ENCODE measurements around the gene SYCE3.
"Not testable (repeated sequence)": the region's sequence is repeated elsewhere in the genome, so short reads cannot be mapped to it uniquely, and the experiment has no call there.

Gene SYCE3

DNA sequence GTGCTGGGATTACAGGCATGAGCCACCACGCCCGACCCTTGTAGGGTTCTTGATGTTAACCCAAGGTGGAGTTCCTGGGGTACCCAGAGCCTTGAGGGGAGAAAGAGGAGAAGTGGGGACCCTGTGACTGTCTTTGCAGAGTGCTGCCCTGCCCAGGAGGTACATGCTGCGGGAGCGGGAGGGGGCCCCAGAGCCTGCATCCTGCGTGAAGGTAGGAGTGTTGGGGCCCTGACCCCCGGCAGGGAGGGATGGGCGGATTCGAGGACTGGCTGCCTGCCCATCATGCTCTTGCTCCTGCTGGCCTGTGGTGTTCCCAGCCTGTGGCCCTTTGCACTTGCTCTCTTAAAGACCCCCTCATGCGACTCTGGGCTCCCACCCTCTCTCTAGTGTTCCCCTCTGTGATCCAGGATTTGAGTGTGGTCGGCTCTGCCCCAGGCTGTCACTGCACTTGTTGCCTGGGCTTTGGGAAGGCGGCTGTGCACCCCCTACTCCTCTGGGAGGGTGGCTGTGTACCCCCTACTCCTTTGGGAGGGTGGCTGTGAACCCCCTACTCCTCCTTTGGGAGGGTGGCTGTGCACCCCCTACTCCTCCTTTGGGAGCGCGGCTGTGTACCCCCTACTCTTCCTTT is 41.8 kb downstream of the SYCE3 start:
- no peak overlapping the region for H3K27ac ChIP-seq (ENCODE audit: low read length)
- H3K36me3 ChIP-seq (ENCODE audit: insufficient read depth, low read depth, low read length): peaks cover 73% of the 10 kb centered on the region
- no peaks in the 10 kb centered on the region for H3K4me1 ChIP-seq (ENCODE audit: insufficient read depth, low read length)
- H3K9me3 ChIP-seq (ENCODE audit: insufficient read depth, low read depth, low read length): no peaks in the 10 kb centered on the region
- no peak overlapping the region for H3K9ac ChIP-seq (ENCODE audit: low read depth, low read length)
- no peak overlapping the region for H3K4me3 ChIP-seq (ENCODE audit: low read length)
- H3K27me3 ChIP-seq (ENCODE audit: insufficient read depth, low read length): no peaks in the 10 kb centered on the region

DNA sequence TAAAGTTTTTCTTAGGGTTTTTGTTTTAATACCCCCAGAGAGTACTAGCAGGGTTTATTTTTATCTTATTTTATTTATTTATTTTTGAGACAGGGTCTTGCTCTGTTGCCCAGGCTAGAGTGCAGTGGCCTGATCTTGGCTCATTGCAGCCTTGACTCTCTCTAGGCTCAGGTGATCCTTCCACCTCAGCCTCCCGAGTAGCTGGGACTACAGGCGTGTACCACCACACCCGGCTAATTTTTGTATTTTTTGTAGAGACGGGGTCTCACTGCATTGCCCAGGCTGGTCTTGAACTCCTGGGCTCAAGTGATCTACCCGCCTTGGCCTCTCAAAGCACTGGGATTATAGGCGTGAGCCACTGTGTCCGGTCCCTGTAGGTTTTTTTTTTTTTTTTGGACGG is 42.5 kb downstream of the SYCE3 start:
- H3K4me1 ChIP-seq (ENCODE audit: insufficient read depth, low read length); H3K27ac ChIP-seq (ENCODE audit: low read length); H3K4me3 ChIP-seq (ENCODE audit: low read length); H3K9ac ChIP-seq (ENCODE audit: low read depth, low read length); H3K27me3 ChIP-seq (ENCODE audit: insufficient read depth, low read length); H3K9me3 ChIP-seq (ENCODE audit: insufficient read depth, low read depth, low read length): not testable (repeated sequence)
- H3K36me3 ChIP-seq (ENCODE audit: insufficient read depth, low read depth, low read length): peaks cover 73% of the 10 kb centered on the region

DNA sequence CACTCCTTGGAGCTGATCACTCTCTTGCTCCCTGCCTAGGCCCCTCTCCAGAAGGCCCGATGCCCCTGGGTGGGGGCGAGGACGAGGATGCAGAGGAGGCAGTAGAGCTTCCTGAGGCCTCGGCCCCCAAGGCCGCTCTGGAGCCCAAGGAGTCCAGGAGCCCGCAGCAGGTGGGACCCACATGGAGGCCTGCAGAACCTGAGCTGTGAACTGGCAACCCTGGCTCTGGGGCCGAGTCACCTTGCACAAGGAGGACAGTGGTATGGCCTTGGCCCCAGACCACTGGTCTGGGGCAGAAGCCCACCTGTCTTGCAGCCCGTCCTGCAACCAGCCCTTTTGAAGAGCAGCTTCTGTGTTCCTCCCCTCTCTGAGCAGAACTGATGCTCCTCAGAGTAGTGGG is 43.6 kb downstream of the SYCE3 start:
- Histone ChIP-seq H3K4me1 (ENCODE audit: insufficient read depth, low read length) (no peaks in the 10 kb centered on the region), H3K4me3 (ENCODE audit: low read length) (no peak overlapping the region), H3K36me3 (ENCODE audit: insufficient read depth, low read depth, low read length) (peaks cover 70% of the 10 kb centered on the region), H3K27me3 (ENCODE audit: insufficient read depth, low read length) (no peaks in the 10 kb centered on the region), H3K27ac (ENCODE audit: low read length) (no peak overlapping the region), H3K9me3 (ENCODE audit: insufficient read depth, low read depth, low read length) (no peaks in the 10 kb centered on the region), H3K9ac (ENCODE audit: low read depth, low read length) (no peak overlapping the region)

DNA sequence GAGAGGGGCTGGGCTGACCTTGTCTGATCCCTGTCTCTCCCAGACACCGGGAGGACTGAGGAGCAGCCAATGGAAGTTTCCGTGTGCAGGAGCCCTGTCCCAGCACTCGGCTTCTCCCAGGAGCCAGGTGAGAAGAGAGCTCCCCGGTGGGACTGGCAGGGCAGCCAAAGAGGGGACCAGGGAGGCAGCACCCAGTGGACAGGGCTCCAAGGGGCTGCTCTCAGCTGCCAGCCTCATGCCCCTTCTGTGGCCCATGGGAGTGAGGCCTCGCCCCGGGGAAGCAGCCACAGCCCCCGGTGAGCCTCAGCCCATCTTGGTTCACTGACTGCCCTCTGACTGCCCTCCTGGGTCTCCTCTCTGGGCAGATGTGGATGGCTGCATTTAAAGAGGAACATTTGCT is 44.1 kb downstream of the SYCE3 start:
- Histone ChIP-seq H3K27me3 (ENCODE audit: insufficient read depth, low read length) (no peaks in the 10 kb centered on the region), H3K27ac (ENCODE audit: low read length) (no peak overlapping the region), H3K36me3 (ENCODE audit: insufficient read depth, low read depth, low read length) (peaks cover 64% of the 10 kb centered on the region), H3K9ac (ENCODE audit: low read depth, low read length) (no peak overlapping the region), H3K4me3 (ENCODE audit: low read length) (no peak overlapping the region), H3K9me3 (ENCODE audit: insufficient read depth, low read depth, low read length) (no peaks in the 10 kb centered on the region), H3K4me1 (ENCODE audit: insufficient read depth, low read length) (no peaks in the 10 kb centered on the region)

DNA sequence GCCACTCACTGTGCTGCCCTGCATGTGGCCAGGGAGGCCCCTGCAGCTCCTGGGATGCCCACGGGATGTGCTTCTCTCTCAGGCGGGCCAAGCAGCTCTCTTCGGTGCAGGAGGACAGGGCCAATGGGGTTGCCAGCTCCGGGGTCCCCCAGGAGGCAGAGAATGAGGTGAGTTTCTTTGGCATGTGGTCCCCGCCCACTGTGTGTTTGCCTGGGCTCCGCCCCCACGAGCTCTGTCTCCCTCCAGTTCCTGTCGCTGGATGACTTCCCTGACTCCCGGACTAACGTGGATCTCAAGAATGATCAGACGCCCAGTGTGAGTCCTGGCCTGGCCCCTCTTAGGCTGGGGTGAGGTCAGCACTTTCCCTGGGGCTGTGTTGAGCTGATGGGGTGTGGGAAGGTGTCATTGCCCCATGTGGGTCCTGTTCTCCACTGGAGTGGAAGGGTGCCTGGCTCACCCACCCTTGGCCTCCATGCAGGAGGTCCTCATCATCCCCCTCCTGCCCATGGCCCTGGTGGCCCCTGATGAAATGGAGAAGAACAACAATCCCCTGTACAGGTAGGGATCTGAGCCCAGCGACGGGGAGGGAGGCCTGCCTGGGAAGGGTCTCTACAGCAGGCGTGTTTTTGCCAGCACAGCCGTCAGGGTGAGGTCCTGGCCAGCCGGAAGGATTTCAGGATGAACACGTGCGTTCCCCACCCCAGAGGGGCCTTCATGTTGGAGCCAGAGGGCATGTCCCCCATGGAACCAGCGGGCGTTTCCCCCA is 45.0 kb downstream of the SYCE3 start:
- Histone ChIP-seq H3K9me3 (ENCODE audit: insufficient read depth, low read depth, low read length) (no peaks in the 10 kb centered on the region), H3K4me1 (ENCODE audit: insufficient read depth, low read length) (no peaks in the 10 kb centered on the region), H3K27me3 (ENCODE audit: insufficient read depth, low read length) (no peaks in the 10 kb centered on the region), H3K4me3 (ENCODE audit: low read length) (no peak overlapping the region), H3K36me3 (ENCODE audit: insufficient read depth, low read depth, low read length) (peaks cover 55% of the 10 kb centered on the region), H3K9ac (ENCODE audit: low read depth, low read length) (no peak overlapping the region), H3K27ac (ENCODE audit: low read length) (no peak overlapping the region)

DNA sequence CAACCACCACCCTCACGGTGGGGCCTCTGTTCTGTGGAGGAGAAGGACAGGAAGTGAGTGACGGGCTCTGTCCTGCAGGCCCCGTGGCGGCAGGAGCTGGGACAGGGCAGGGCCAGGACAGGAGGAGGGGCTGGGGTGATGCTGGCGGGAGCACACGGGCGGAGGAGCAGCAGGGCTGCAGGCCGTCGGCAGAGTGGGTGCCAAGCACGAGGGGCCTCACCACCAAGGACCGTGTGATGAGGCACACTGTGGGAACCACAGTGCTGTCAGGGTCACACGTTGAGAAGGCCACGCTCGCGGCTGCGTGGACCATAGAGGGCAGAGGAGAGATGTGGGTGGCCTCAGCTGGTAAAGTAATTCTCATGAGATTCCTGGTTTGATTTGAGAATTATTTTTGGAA is 45.8 kb downstream of the SYCE3 start:
- Histone ChIP-seq H3K36me3 (ENCODE audit: insufficient read depth, low read depth, low read length) (peaks cover 54% of the 10 kb centered on the region), H3K27me3 (ENCODE audit: insufficient read depth, low read length) (no peaks in the 10 kb centered on the region), H3K27ac (ENCODE audit: low read length) (no peak overlapping the region), H3K9ac (ENCODE audit: low read depth, low read length) (no peak overlapping the region), H3K4me1 (ENCODE audit: insufficient read depth, low read length) (no peaks in the 10 kb centered on the region), H3K4me3 (ENCODE audit: low read length) (no peak overlapping the region), H3K9me3 (ENCODE audit: insufficient read depth, low read depth, low read length) (no peaks in the 10 kb centered on the region)

DNA sequence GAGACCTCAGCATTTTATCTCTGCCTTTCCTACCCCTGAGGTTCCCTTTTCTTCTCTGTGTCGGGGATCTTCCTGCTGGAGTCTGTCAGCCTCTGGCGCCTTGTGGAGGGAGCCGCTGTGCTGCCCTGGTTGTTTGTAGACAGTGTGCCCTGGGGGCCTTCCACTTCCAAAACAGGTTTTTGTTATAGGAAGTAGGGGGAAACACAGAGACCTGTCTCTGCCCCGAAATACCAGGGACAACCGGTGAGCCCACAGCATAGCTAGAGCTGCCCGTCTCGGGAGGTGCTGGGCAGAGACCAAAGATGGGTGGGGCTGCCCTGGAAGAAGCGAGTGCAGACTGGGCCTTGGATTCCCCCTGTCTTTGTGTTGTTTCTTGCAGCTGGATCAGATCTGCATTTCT is 46.7 kb downstream of the SYCE3 start:
- H3K9me3 ChIP-seq (ENCODE audit: insufficient read depth, low read depth, low read length): no peaks in the 10 kb centered on the region
- H3K27ac ChIP-seq (ENCODE audit: low read length): no peak overlapping the region
- no peaks in the 10 kb centered on the region for H3K4me1 ChIP-seq (ENCODE audit: insufficient read depth, low read length)
- H3K36me3 ChIP-seq (ENCODE audit: insufficient read depth, low read depth, low read length): peaks cover 48% of the 10 kb centered on the region
- H3K4me3 ChIP-seq (ENCODE audit: low read length): no peak overlapping the region
- no peaks in the 10 kb centered on the region for H3K27me3 ChIP-seq (ENCODE audit: insufficient read depth, low read length)
- H3K9ac ChIP-seq (ENCODE audit: low read depth, low read length): no peak overlapping the region

DNA sequence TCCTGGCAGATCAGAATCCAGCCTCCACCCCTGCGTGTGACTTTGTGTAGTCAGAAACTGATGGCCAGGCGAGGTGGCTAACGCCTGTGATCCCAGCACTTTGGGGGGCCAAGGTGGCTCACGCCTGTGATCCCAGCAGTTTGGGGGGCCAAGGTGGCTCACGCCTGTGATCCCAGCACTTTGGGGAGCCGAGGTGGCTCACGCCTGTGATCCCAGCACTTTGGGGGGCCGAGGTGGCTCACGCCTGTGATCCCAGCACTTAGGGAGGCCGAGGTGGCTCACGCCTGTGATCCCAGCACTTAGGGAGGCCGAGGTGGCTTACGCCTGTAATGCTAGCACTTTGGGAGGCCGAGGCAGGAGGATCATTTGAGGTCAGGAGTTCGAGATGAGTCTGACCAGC is 49.5 kb downstream of the SYCE3 start:
- H3K4me1 ChIP-seq (ENCODE audit: insufficient read depth, low read length): no peaks in the 10 kb centered on the region
- H3K27ac ChIP-seq (ENCODE audit: low read length): no peak overlapping the region
- H3K36me3 ChIP-seq (ENCODE audit: insufficient read depth, low read depth, low read length): peaks cover 27% of the 10 kb centered on the region
- H3K27me3 ChIP-seq (ENCODE audit: insufficient read depth, low read length): no peaks in the 10 kb centered on the region
- H3K9me3 ChIP-seq (ENCODE audit: insufficient read depth, low read depth, low read length): no peaks in the 10 kb centered on the region
- no peak overlapping the region for H3K4me3 ChIP-seq (ENCODE audit: low read length)
- no peak overlapping the region for H3K9ac ChIP-seq (ENCODE audit: low read depth, low read length)

DNA sequence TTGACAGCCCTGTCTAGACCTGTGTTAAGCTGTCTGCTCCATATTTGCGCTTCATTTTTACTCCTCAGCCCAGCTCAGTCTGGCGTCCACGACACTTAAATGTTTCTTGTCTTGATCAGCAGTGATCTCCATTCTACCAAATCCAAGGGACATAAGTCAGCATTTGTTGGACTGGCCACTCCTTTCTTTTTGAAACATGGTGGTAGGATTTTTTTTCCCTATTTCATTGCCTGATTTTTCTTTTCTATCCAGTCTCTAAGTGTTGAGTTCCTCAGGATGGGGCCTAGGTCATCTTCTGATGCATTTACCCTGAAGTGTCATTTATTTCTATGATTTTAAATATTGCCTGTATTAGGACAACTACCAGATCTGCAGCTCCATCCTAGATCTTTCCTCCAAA is 53.8 kb downstream of the SYCE3 start:
- Histone ChIP-seq H3K9ac (ENCODE audit: low read depth, low read length) (peak overlapping the region; percentile 85), H3K4me1 (ENCODE audit: insufficient read depth, low read length) (no peaks in the 10 kb centered on the region; the same call in 1 of the 2 replicates), H3K4me3 (ENCODE audit: low read length) (peak overlapping the region; percentile 97), H3K27me3 (ENCODE audit: insufficient read depth, low read length) (no peaks in the 10 kb centered on the region), H3K9me3 (ENCODE audit: insufficient read depth, low read depth, low read length) (no peaks in the 10 kb centered on the region), H3K36me3 (ENCODE audit: insufficient read depth, low read depth, low read length) (peaks cover 14% of the 10 kb centered on the region), H3K27ac (ENCODE audit: low read length) (no peak overlapping the region)

DNA sequence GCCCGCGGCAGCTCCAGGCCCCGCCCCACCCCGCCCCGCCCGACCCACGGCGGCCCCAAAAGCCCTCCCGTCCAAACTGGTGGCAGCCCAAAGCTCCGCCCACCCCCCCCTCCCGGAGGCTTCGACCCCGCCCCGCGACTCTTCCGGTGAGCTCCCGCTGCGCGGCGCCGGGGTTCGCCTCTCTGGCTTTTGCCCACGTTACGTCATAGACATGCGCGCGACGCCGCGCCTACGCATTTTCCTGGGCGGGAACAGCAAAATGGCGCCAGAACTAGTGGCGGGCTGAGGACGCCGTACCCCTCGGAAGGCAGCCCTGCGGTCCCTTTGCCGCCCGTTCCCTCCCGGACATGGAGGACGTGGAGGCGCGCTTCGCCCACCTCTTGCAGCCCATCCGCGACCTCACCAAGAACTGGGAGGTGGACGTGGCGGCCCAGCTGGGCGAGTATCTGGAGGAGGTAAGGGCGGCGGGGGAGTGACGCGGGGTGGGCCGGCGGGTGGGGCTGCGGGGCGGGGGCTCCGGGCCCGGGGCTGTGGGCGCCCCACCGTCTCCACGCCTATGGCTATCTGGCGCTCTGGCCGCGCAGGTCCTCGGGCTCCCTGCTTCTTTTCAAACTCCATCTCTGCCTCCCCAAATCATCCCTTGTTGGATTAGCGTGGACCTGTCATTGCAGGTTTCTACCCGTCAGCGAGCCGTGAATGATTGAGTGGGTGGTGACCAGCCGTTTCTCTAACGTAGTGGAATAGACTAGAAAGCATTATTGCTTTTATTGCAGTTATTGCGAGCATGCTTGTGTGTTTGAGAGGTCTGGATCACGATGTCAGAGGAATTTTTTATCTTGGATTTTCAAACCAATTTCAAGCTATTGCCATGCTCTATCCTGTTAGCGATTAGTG is 54.5 kb downstream of the SYCE3 start, which contains the start of gene NCAPH2:
Gene NCAPH2 (plus strand): TSS at position 234 of the 894 bp plus-strand sequence. CDS start 114 bp downstream, at position 348.
- H3K27me3 ChIP-seq (ENCODE audit: insufficient read depth, low read length): no peaks in the 10 kb centered on the region
- no peaks in the 10 kb centered on the region for H3K9me3 ChIP-seq (ENCODE audit: insufficient read depth, low read depth, low read length)
- peak within 1 kb of the TSS; percentile 97 for H3K4me3 ChIP-seq (ENCODE audit: low read length)
- H3K9ac ChIP-seq (ENCODE audit: low read depth, low read length): peak within 1 kb of the TSS; percentile 88
- peaks cover 14% of the 10 kb centered on the region for H3K36me3 ChIP-seq (ENCODE audit: insufficient read depth, low read depth, low read length)
- H3K27ac ChIP-seq (ENCODE audit: low read length): no peak within 1 kb of the TSS
- H3K4me1 ChIP-seq (ENCODE audit: insufficient read depth, low read length): no peaks in the 10 kb centered on the region; the same call in 1 of the 2 replicates

DNA sequence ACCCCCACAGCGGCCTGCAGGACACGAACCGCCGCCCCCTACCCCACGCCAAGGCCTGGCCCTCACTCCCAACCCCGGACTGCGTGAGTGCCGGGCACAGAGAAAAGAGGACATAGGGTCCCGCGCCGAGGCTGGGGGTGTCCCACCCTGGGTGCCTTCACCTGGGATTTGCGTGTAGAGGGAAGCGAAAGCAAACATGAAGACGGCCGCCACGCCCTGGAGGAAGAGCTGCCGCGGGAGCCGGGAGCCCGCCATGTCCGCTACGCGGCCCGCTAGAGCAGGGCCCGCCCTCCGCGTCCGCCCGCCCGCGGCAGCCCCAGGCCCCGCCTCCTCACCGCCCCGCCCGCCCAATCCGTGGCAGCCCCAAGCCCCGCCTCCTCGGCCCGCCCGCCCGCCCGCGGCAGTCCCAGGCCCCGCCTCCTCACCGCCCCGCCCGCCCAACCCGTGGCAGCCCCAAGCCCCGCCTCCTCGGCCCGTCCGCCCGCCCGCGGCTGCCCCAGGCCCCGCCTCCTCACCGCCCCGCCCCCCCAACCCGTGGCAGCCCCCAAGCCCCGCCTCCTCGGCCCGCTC is 55.2 kb downstream of the SYCE3 start, which contains the start of gene LMF2:
Gene LMF2 (minus strand): TSS at position 282 of the 570 bp plus-strand sequence. CDS start 27 bp downstream, at position 255.
- peak within 1 kb of the TSS; percentile 97 for H3K4me3 ChIP-seq (ENCODE audit: low read length)
- H3K9ac ChIP-seq (ENCODE audit: low read depth, low read length): peak within 1 kb of the TSS; percentile 88
- peaks cover 12% of the 10 kb centered on the region for H3K36me3 ChIP-seq (ENCODE audit: insufficient read depth, low read depth, low read length)
- no peaks in the 10 kb centered on the region; the same call in 1 of the 2 replicates for H3K4me1 ChIP-seq (ENCODE audit: insufficient read depth, low read length)
- no peaks in the 10 kb centered on the region for H3K27me3 ChIP-seq (ENCODE audit: insufficient read depth, low read length)
- H3K9me3 ChIP-seq (ENCODE audit: insufficient read depth, low read depth, low read length): no peaks in the 10 kb centered on the region
- H3K27ac ChIP-seq (ENCODE audit: low read length): no peak within 1 kb of the TSS
